Fibroblast of lung (primary cell): ENCODE data around the gene HPS3.

ENCODE experiments used
- CTCF ChIP-seq, 2 donors: IDR thresholded peaks in 1 of 2; conservative IDR thresholded peaks in 1 of 2; 1 replicate in 1 of 2; 2 replicates in 1 of 2; pipeline ENCODE4 v1.5.1; 2011 to 2012; ENCODE audit warnings: low read length in 2 of 2, control low read depth in 1 of 2, inconsistent platforms in 1 of 2, low read depth in 1 of 2, mild to moderate bottlenecking in 1 of 2
- EZH2 ChIP-seq: IDR thresholded peaks from 2 replicates; pipeline ENCODE4 v1.5.1; 2012; ENCODE audit warnings: low read length, control low read depth, mild to moderate bottlenecking; ENCODE audit errors: missing control alignments

- TF ChIP-seq CTCF (conservative IDR thresholded peaks at IDR 0.05 in 1 of 2, IDR thresholded peaks at IDR 0.05 in 1 of 2; ENCODE audit: low read depth in 1 of 2, low read length in 2 of 2) (no peak), EZH2 (no peak)
Measured at GRCh38 chr3:149080011-149080698, 49.3 kb upstream of the HPS3 start.
